ENCODE results near the gene P4HA2.

Gene P4HA2

GRCh38 chr5:132222649-132223038 is 5.0 kb downstream of the P4HA2 start:
- DNase-seq, result no peak

- DNase-seq, result peak in 1 of 2 donors; percentile 42
These were observed 5.6 kb downstream of the P4HA2 start for GRCh38 chr5:132221781-132222648.

GRCh38 chr5:132220491-132220890 is 7.2 kb downstream of the P4HA2 start:
- no peak for DNase-seq

- no peak for DNase-seq
These were observed 7.7 kb downstream of the P4HA2 start for GRCh38 chr5:132219981-132220380.

GRCh38 chr5:132219289-132219970 is 8.2 kb downstream of the P4HA2 start:
- DNase-seq, result no peak

GRCh38 chr5:132218321-132218720 is 9.3 kb downstream of the P4HA2 start:
- DNase-seq, result no peak

- peak; percentile 72 to 74 for DNase-seq
These were observed 12.3 kb downstream of the P4HA2 start for GRCh38 chr5:132215329-132215728.

- no peak for DNase-seq
These were observed 13.2 kb downstream of the P4HA2 start for GRCh38 chr5:132214491-132214890.

GRCh38 chr5:132213666-132214065 is 14.0 kb downstream of the P4HA2 start:
- no peak for DNase-seq

GRCh38 chr5:132211787-132212186 is 15.9 kb downstream of the P4HA2 start:
- no peak for DNase-seq

GRCh38 chr5:132210944-132211343 is 16.7 kb downstream of the P4HA2 start:
- no peak for DNase-seq

GRCh38 chr5:132209901-132210545 is 17.6 kb downstream of the P4HA2 start:
- no peak for DNase-seq

GRCh38 chr5:132209131-132209530 is 18.5 kb downstream of the P4HA2 start:
- DNase-seq, result no peak

GRCh38 chr5:132207778-132208177 is 19.9 kb downstream of the P4HA2 start:
- DNase-seq, result no peak

GRCh38 chr5:132206782-132207181 is 20.9 kb downstream of the P4HA2 start:
- DNase-seq, result no peak

GRCh38 chr5:132205385-132206125 is 22.1 kb downstream of the P4HA2 start:
- no peak for DNase-seq

- peak in 1 of 2 donors; percentile 34 for DNase-seq
These were observed 23.1 kb downstream of the P4HA2 start for GRCh38 chr5:132204371-132205135.

GRCh38 chr5:132203916-132204315 is 23.7 kb downstream of the P4HA2 start:
- no peak for DNase-seq

- no peak for DNase-seq
These were observed 24.2 kb downstream of the P4HA2 start for GRCh38 chr5:132203464-132203818.

GRCh38 chr5:132202711-132203463 is 24.8 kb downstream of the P4HA2 start:
- no peak for DNase-seq

- no peak for DNase-seq
These were observed 28.5 kb downstream of the P4HA2 start for GRCh38 chr5:132199116-132199680.

Measured in hippocampal formation (tissue), 2 donors.